COLO668 (cell line): Measurements from ENCODE around the gene ST6GALNAC3.

Experiments used
- DNase-seq: peaks from one replicate; lab custom pipeline; 2025; ENCODE audit not compliant: unreplicated experiment; lab: John Stamatoyannopoulos, UW

Gene ST6GALNAC3

GRCh38 chr1:76408303-76408702, 333.8 kb downstream of the ST6GALNAC3 start:
- DNase-seq: no peak

- no peak for DNase-seq
Observed at GRCh38 chr1:76410499-76410898, 336.0 kb downstream of the ST6GALNAC3 start.

- no peak for DNase-seq
Observed at GRCh38 chr1:76418531-76418930, 344.0 kb downstream of the ST6GALNAC3 start.

- no peak for DNase-seq
Observed at GRCh38 chr1:76419603-76420002, 345.1 kb downstream of the ST6GALNAC3 start.

GRCh38 chr1:76425201-76426145, 350.9 kb downstream of the ST6GALNAC3 start:
- no peak for DNase-seq

- no peak for DNase-seq
Observed at GRCh38 chr1:76426606-76427005, 352.1 kb downstream of the ST6GALNAC3 start.

- DNase-seq: no peak
Observed at GRCh38 chr1:76428028-76428427, 353.5 kb downstream of the ST6GALNAC3 start.

GRCh38 chr1:76430531-76430930, 356.0 kb downstream of the ST6GALNAC3 start:
- no peak for DNase-seq

GRCh38 chr1:76433526-76433925, 359.0 kb downstream of the ST6GALNAC3 start:
- no peak for DNase-seq

- no peak for DNase-seq
Observed at GRCh38 chr1:76443217-76443616, 368.7 kb downstream of the ST6GALNAC3 start.

- no peak for DNase-seq
Observed at GRCh38 chr1:76444773-76445172, 370.2 kb downstream of the ST6GALNAC3 start.

- no peak for DNase-seq
Observed at GRCh38 chr1:76450229-76450628, 375.7 kb downstream of the ST6GALNAC3 start.

GRCh38 chr1:76463278-76463677, 388.7 kb downstream of the ST6GALNAC3 start:
- DNase-seq: no peak

- no peak for DNase-seq
Observed at GRCh38 chr1:76463849-76464248, 389.3 kb downstream of the ST6GALNAC3 start.

- no peak for DNase-seq
Observed at GRCh38 chr1:76465030-76465429, 390.5 kb downstream of the ST6GALNAC3 start.

GRCh38 chr1:76470166-76470565, 395.6 kb downstream of the ST6GALNAC3 start:
- DNase-seq: no peak

- no peak for DNase-seq
Observed at GRCh38 chr1:76471536-76471935, 397.0 kb downstream of the ST6GALNAC3 start.

GRCh38 chr1:76473591-76473990, 399.0 kb downstream of the ST6GALNAC3 start:
- DNase-seq: no peak

- no peak for DNase-seq
Observed at GRCh38 chr1:76474922-76475321, 400.4 kb downstream of the ST6GALNAC3 start.

GRCh38 chr1:76477156-76477555, 402.6 kb downstream of the ST6GALNAC3 start:
- DNase-seq: no peak

- DNase-seq: no peak
Observed at GRCh38 chr1:76480827-76481226, 406.3 kb downstream of the ST6GALNAC3 start.

- DNase-seq: no peak
Observed at GRCh38 chr1:76481672-76482071, 407.1 kb downstream of the ST6GALNAC3 start.

GRCh38 chr1:76482272-76482671, 407.7 kb downstream of the ST6GALNAC3 start:
- DNase-seq: no peak
